DND-41 (cell line): Measurements from ENCODE around the gene CHCHD3.

ENCODE experiments used
- ATAC-seq: fragments of 200-7000 bp; cut with Tn5 transposase; 3 replicates; pipeline ENCODE4 v1.9.1; 2021; ENCODE audit warnings: low read depth; ENCODE audit not compliant: insufficient read depth
- DNase-seq: peaks from one replicate; pipeline ENCODE4 v3.0.0-alpha.2; 2020
- H2AFZ ChIP-seq: 2 replicates; pipeline ENCODE4 v1.6.0; 2012; ENCODE audit warnings: low read depth, low read length
- H3K27ac ChIP-seq: 2 replicates; pipeline ENCODE4 v1.5.1; 2012; ENCODE audit warnings: low read length, inconsistent platforms
- H3K27me3 ChIP-seq: fragments of 200-600 bp; sonication (generic); 2 replicates; pipeline ENCODE4 v1.6.0; 2012; ENCODE audit warnings: low read length, mild to moderate bottlenecking, inconsistent platforms; ENCODE audit not compliant: insufficient read depth, poor library complexity
- H3K36me3 ChIP-seq: 2 replicates; pipeline ENCODE4 v1.5.1; 2012; ENCODE audit warnings: low read length, inconsistent platforms; ENCODE audit not compliant: insufficient read depth
- H3K4me1 ChIP-seq: 2 replicates; pipeline ENCODE4 v1.5.1; 2012; ENCODE audit warnings: mild to moderate bottlenecking, low read length; ENCODE audit not compliant: insufficient read depth
- H3K4me2 ChIP-seq: 2 replicates; pipeline ENCODE4 v1.6.0; 2012; ENCODE audit warnings: mild to moderate bottlenecking, moderate library complexity, low read length, inconsistent platforms; ENCODE audit not compliant: insufficient read depth
- H3K4me3 ChIP-seq, 2 experiments: fragments of 200-600 bp in 1 of 2; shearing (Covaris generic) in 1 of 2; 2 replicates each; pipeline ENCODE4 v1.5.1; 2012 to 2016; ENCODE audit warnings: inconsistent platforms in 2 of 2, low read length in 2 of 2, mild to moderate bottlenecking in 2 of 2, low read depth in 1 of 2, moderate library complexity in 1 of 2
- H3K79me2 ChIP-seq: 2 replicates; pipeline ENCODE4 v1.6.0; 2012; ENCODE audit warnings: low read length, inconsistent platforms; ENCODE audit not compliant: insufficient read depth
- H3K9ac ChIP-seq: 2 replicates; pipeline ENCODE4 v1.6.0; 2012; ENCODE audit warnings: low read depth, mild to moderate bottlenecking, inconsistent platforms, low read length, moderate library complexity
- H3K9me3 ChIP-seq: 2 replicates; pipeline ENCODE4 v1.5.1; 2012; ENCODE audit warnings: low read length, moderate library complexity, mild to moderate bottlenecking, inconsistent platforms; ENCODE audit not compliant: insufficient read depth, severe bottlenecking
- H4K20me1 ChIP-seq: 2 replicates; pipeline ENCODE4 v1.6.0; 2012; ENCODE audit warnings: low read length; ENCODE audit not compliant: insufficient read depth
- CTCF ChIP-seq: IDR thresholded peaks from 2 replicates; pipeline ENCODE4 v1.5.1; 2012; ENCODE audit warnings: borderline replicate concordance, low read length, moderate library complexity, mild to moderate bottlenecking; ENCODE audit not compliant: poor library complexity, severe bottlenecking; ENCODE audit errors: extremely low read depth
- EZH2 ChIP-seq: IDR thresholded peaks from 3 replicates; pipeline ENCODE4 v1.6.1; 2012; ENCODE audit warnings: borderline replicate concordance, low read depth, mild to moderate bottlenecking, moderate library complexity, low read length, inconsistent platforms; ENCODE audit not compliant: severe bottlenecking

Gene CHCHD3

GRCh38 chr7:133025056-133025455, 56.8 kb downstream of the CHCHD3 start:
- peaks cover 6% of the 10 kb centered on the region; the same call in 1 of the 2 replicates for H4K20me1 ChIP-seq
- no peak overlapping the region for H2AFZ ChIP-seq
- H3K27me3 ChIP-seq, result no peaks in the 10 kb centered on the region
- TF ChIP-seq CTCF (no peak), EZH2 (no peak)
- H3K27ac ChIP-seq, result no peak overlapping the region
- H3K4me3 ChIP-seq, result no peak overlapping the region
- peaks cover 6% of the 10 kb centered on the region for H3K4me1 ChIP-seq
- no peak overlapping the region for H3K4me2 ChIP-seq
- no peak overlapping the region for H3K9ac ChIP-seq
- peaks cover 26% of the 10 kb centered on the region for H3K79me2 ChIP-seq
- DNase-seq (no peak), ATAC-seq (no peak)
- H3K9me3 ChIP-seq, result peaks cover 3% of the 10 kb centered on the region
- peaks cover 11% of the 10 kb centered on the region; the same call in 1 of the 2 replicates for H3K36me3 ChIP-seq

DNA sequence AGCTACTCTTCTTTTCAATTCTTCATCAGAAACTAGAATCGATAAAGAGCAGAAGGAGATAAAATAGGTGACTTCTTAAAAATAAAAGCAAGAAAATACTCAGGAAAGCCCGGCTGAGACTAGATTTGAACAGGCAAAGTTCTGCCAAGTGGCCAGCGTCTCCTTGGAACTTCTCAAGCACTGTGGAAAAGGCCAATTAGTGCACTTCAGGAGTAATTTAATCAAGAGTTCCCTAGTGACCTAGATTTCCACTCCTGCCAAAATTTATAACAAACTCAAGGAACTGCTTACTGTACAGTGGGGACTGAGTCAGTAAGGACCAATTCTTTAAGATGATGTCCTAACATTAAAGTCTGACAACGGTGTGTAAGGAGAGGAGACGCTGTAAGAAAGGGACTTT, 57.3 kb downstream of the CHCHD3 start:
- Histone ChIP-seq H3K79me2 (peaks cover 23% of the 10 kb centered on the region), H2AFZ (no peak overlapping the region), H4K20me1 (peaks cover 4% of the 10 kb centered on the region; the same call in 1 of the 2 replicates), H3K9me3 (peaks cover 3% of the 10 kb centered on the region), H3K27me3 (no peaks in the 10 kb centered on the region), H3K9ac (no peak overlapping the region), H3K27ac (no peak overlapping the region), H3K4me3 (no peak overlapping the region), H3K36me3 (peaks cover 11% of the 10 kb centered on the region; the same call in 1 of the 2 replicates), H3K4me2 (no peak overlapping the region), H3K4me1 (peaks cover 3% of the 10 kb centered on the region)
- no peak for TF ChIP-seq EZH2
- no peak for TF ChIP-seq CTCF
- ATAC-seq, result no peak
- no peak for DNase-seq

- no peak for DNase-seq
- no peaks in the 10 kb centered on the region for H3K27me3 ChIP-seq
- peaks cover 3% of the 10 kb centered on the region for H3K9me3 ChIP-seq
- no peak overlapping the region for H3K27ac ChIP-seq
- no peak for TF ChIP-seq CTCF
- no peak for TF ChIP-seq EZH2
- H4K20me1 ChIP-seq, result no peaks in the 10 kb centered on the region; the same call in 1 of the 2 replicates
- ATAC-seq, result no peak
- no peak overlapping the region for H3K4me3 ChIP-seq
- peaks cover 14% of the 10 kb centered on the region; the same call in 1 of the 2 replicates for H3K79me2 ChIP-seq
- no peak overlapping the region for H3K4me2 ChIP-seq
- no peaks in the 10 kb centered on the region for H3K4me1 ChIP-seq
- H3K36me3 ChIP-seq, result peaks cover 11% of the 10 kb centered on the region; the same call in 1 of the 2 replicates
- no peak overlapping the region for H3K9ac ChIP-seq
- H2AFZ ChIP-seq, result no peak overlapping the region
Measured at GRCh38 chr7:133023370-133024071, 58.4 kb downstream of the CHCHD3 start.
